GM19239 (cell line): Measurements from ENCODE around the gene PIGV.
"Not testable (repeated sequence)": the region's sequence is repeated elsewhere in the genome, so short reads cannot be mapped to it uniquely, and the experiment has no call there.

ENCODE experiments used
- DNase-seq: peaks from one replicate; pipeline ENCODE4 v3.0.0; 2011; ENCODE audit warnings: low spot score; ENCODE audit not compliant: insufficient read length
- FAIRE-seq: peaks from 2 replicates; lab custom pipeline; 2011; peaks lifted over from hg19 to GRCh38; lab: Jason Lieb, UNC

PIGV gene

GRCh38 chr1:26790551-26790953 is 2.8 kb downstream of the PIGV start:
- FAIRE-seq, result peak; percentile 81
- DNase-seq, result no peak

- FAIRE-seq (no peak), DNase-seq (no peak)
Observed at GRCh38 chr1:26791148-26791547, 3.4 kb downstream of the PIGV start.

- FAIRE-seq (no peak), DNase-seq (no peak)
Observed at GRCh38 chr1:26791626-26792025, 3.9 kb downstream of the PIGV start.

GRCh38 chr1:26792924-26793323 is 5.2 kb downstream of the PIGV start:
- FAIRE-seq, result no peak
- no peak for DNase-seq

GRCh38 chr1:26794391-26794790 is 6.6 kb downstream of the PIGV start:
- DNase-seq (no peak), FAIRE-seq (no peak)

- no peak for DNase-seq
- FAIRE-seq, result no peak
Observed at GRCh38 chr1:26797627-26798026, 9.9 kb downstream of the PIGV start.

GRCh38 chr1:26799479-26800142 is 11.9 kb downstream of the PIGV start:
- DNase-seq, result no peak
- FAIRE-seq, result no peak

- not testable (repeated sequence) for DNase-seq, FAIRE-seq
Observed at GRCh38 chr1:26803932-26804331, 16.2 kb downstream of the PIGV start.

- FAIRE-seq (peak; percentile 79), DNase-seq (peak; percentile 84)
Observed at GRCh38 chr1:26810105-26810504, 22.4 kb downstream of the PIGV start.

GRCh38 chr1:26811057-26811456 is 23.3 kb downstream of the PIGV start:
- FAIRE-seq (no peak), DNase-seq (no peak)

- DNase-seq (no peak), FAIRE-seq (no peak)
Observed at GRCh38 chr1:26811708-26812107, 24.0 kb downstream of the PIGV start.

- DNase-seq, result no peak
- FAIRE-seq, result no peak
Observed at GRCh38 chr1:26814377-26814776, 26.6 kb downstream of the PIGV start.

GRCh38 chr1:26814893-26815292 is 27.1 kb downstream of the PIGV start:
- DNase-seq (no peak), FAIRE-seq (no peak)

GRCh38 chr1:26820784-26821269 is 33.1 kb downstream of the PIGV start:
- FAIRE-seq, result peak; percentile 91

GRCh38 chr1:26822737-26823395 is 35.1 kb downstream of the PIGV start:
- no peak for FAIRE-seq

More at GRCh38 chr1:26820784-26821269, 33.1 kb downstream of the PIGV start:
- peak; percentile 79 for DNase-seq

GRCh38 chr1:26824731-26825130 is 37.0 kb downstream of the PIGV start:
- FAIRE-seq (no peak), DNase-seq (no peak)

More at GRCh38 chr1:26822737-26823395, 35.1 kb downstream of the PIGV start:
- no peak for DNase-seq

GRCh38 chr1:26826261-26827105 is 38.7 kb downstream of the PIGV start, which contains the start of gene ZDHHC18:
Gene ZDHHC18 (plus strand): TSS chr1:26826688. CDS start chr1:26826805, 117 bp downstream.
- FAIRE-seq (no peak), DNase-seq (peak; percentile 85)

GRCh38 chr1:26827106-26827604 is 39.4 kb downstream of the PIGV start:
- FAIRE-seq (no peak), DNase-seq (no peak)

- FAIRE-seq, result no peak
- no peak for DNase-seq
Observed at GRCh38 chr1:26827663-26828062, 39.9 kb downstream of the PIGV start.

GRCh38 chr1:26828411-26828991 is 40.8 kb downstream of the PIGV start:
- FAIRE-seq, result no peak

More at GRCh38 chr1:26828411-26828991, 40.8 kb downstream of the PIGV start:
- DNase-seq, result no peak
